Lung (tissue), 12 donors: ENCODE results near the gene GRK6. TPM values are rescaled to one million over a fixed set of nuclear protein-coding genes. Genes with fewer than 3 reads are reported as not detected.

ENCODE experiments used
- ATAC-seq: fragments of 200-7000 bp; cut with Tn5 transposase; one replicate; pipeline ENCODE4 v1.9.1; 2020; ENCODE audit warnings: moderate number of reproducible peaks; ENCODE audit not compliant: insufficient read depth, low FRiP score
- DNase-seq, 3 donors: peaks; one replicate each; pipeline ENCODE4 v3.0.0-alpha.2; 2013 to 2017
- H3K27ac ChIP-seq, 2 donors: one replicate each; pipeline ENCODE4 v1.5.1; 2013; ENCODE audit warnings: mild to moderate bottlenecking in 2 of 2, moderate library complexity in 2 of 2, control low read depth in 1 of 2, inconsistent platforms in 1 of 2, low read depth in 1 of 2, low read length in 1 of 2
- H3K27me3 ChIP-seq, 3 donors: one replicate each; pipeline ENCODE4 v1.5.1; 2013; ENCODE audit warnings: low read length in 2 of 3; ENCODE audit not compliant: control insufficient read depth in 3 of 3, insufficient read depth in 3 of 3
- H3K36me3 ChIP-seq, 4 donors: one replicate each; pipeline ENCODE4 v1.5.1; 2013; ENCODE audit warnings: low read length in 4 of 4, mild to moderate bottlenecking in 1 of 4, moderate library complexity in 1 of 4; ENCODE audit not compliant: control insufficient read depth in 4 of 4, insufficient read depth in 4 of 4
- H3K4me1 ChIP-seq, 5 donors: one replicate each; pipeline ENCODE4 v1.5.1; 2013; ENCODE audit warnings: low read length in 5 of 5, mild to moderate bottlenecking in 2 of 5, moderate library complexity in 1 of 5; ENCODE audit not compliant: control insufficient read depth in 5 of 5, insufficient read depth in 5 of 5
- H3K4me3 ChIP-seq: one replicate; pipeline ENCODE4 v1.5.1; 2013; ENCODE audit warnings: mild to moderate bottlenecking, control low read depth, moderate library complexity
- H3K9ac ChIP-seq, 2 donors: one replicate each; pipeline ENCODE4 v1.5.1; 2013; ENCODE audit warnings: low read length in 2 of 2, control low read depth in 1 of 2; ENCODE audit not compliant: insufficient read depth in 1 of 2
- H3K9me3 ChIP-seq, 4 donors: one replicate each; pipeline ENCODE4 v1.5.1; 2013; ENCODE audit warnings: low read length in 3 of 4, mild to moderate bottlenecking in 1 of 4, moderate library complexity in 1 of 4; ENCODE audit not compliant: control insufficient read depth in 4 of 4, insufficient read depth in 3 of 4
- WGBS, 2 donors: extraction: QIAGEN DNeasy Blood & Tissue Kit; methylation state at CpG; one replicate each; pipeline ENCODE4 v1.1.7; 2013; 5-methylcytosine and 5-hydroxymethylcytosine counted together
- polyA plus RNA-seq, 2 donors: library from polyadenylated mRNA; stranded (reverse); fragments of 200-250 nt; gene quantifications; one replicate each; pipeline ENCODE4 v1.2.1, GENCODE V29; 2013
- total RNA-seq, 2 donors: library from RNA; depleted of rRNA in 1 of 2; stranded (reverse); fragments of >200 nt in 1 of 2; gene quantifications; one replicate each; pipeline ENCODE4 v1.2.1, GENCODE V29; 2014 to 2021
- TF ChIP-seq, protein P1 (sequence below): IDR thresholded peaks from 2 replicates; pipeline ENCODE4 v1.5.1; 2012; ENCODE audit warnings: mild to moderate bottlenecking; ENCODE audit errors: control extremely low read depth, extremely low read depth
- donor health status: control.
- donor health status: control.
- donor health status: Bipolar disorder and iron deficiency.
- donor health status: healthy.
- donor health status: DM: yes; HTN: yes; CAD: no.

Gene GRK6
- total and polyA plus RNA-seq, 4 donors, result 20.7 to 68.0 (median 40.3) TPM

DNA sequence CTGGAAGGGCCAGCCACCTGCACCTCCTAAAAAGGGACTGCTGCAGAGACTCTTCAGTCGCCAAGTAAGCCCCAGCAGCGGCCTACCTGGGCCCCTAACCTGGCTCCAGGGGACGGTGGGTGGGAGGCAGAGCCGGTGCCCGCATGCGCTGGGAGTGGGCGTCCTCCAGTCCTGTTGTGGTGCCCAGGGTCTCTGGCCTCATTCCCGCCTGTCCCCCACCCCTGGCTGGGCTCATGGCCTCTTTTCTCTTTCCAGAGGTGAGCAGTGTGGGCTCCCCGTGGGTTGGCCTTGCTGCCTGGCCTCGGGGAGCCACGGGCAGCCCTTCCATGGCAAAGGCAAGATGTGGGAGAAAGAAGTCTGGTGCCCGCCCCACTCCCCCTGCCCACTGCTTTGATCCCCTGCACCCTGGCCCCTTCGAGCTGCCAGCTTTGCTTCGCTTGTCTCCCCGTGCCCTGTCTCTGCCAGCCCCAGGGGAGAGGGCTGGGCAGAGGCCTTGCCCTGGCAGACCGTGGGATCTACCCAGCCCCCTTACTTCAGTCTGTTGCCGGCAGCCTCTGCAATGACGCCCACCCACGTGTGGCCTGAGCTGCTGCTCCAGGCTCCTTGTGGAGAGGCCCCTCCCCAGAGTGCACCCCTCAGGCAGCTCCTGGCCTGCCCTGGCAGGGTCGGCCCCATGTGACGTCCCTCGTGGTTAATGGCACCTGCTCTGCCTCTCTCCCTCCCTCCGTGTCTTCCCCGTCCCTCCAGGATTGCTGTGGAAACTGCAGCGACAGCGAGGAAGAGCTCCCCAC lies 14.7 kb downstream of the GRK6 start:
- WGBS, 2 donors, result 91 to 92% methylated on average over 26 of the region's 26 CpGs
- peaks cover 0 to 7% (median 3%) of the 10 kb centered on the region in 5 donors for H3K4me1 ChIP-seq
- TF ChIP-seq, protein P1, sequence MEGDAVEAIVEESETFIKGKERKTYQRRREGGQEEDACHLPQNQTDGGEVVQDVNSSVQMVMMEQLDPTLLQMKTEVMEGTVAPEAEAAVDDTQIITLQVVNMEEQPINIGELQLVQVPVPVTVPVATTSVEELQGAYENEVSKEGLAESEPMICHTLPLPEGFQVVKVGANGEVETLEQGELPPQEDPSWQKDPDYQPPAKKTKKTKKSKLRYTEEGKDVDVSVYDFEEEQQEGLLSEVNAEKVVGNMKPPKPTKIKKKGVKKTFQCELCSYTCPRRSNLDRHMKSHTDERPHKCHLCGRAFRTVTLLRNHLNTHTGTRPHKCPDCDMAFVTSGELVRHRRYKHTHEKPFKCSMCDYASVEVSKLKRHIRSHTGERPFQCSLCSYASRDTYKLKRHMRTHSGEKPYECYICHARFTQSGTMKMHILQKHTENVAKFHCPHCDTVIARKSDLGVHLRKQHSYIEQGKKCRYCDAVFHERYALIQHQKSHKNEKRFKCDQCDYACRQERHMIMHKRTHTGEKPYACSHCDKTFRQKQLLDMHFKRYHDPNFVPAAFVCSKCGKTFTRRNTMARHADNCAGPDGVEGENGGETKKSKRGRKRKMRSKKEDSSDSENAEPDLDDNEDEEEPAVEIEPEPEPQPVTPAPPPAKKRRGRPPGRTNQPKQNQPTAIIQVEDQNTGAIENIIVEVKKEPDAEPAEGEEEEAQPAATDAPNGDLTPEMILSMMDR, result no peak
- H3K27me3 ChIP-seq, result peaks cover 0 to 8% (median 4%) of the 10 kb centered on the region in 3 donors
- no peaks in the 10 kb centered on the region for H3K9me3 ChIP-seq
- peaks cover 0 to 37% (median 14%) of the 10 kb centered on the region in 4 donors for H3K36me3 ChIP-seq
- no peak overlapping the region for H3K4me3 ChIP-seq
- ATAC-seq (no peak), DNase-seq (no peak)
- H3K9ac ChIP-seq, result no peak overlapping the region
- H3K27ac ChIP-seq, result no peak overlapping the region

GRCh38 chr5:177442066-177442826 lies 15.8 kb downstream of the GRK6 start:
- WGBS, 2 donors, result 91 to 92% methylated on average over 20 of the region's 20 CpGs
- Histone ChIP-seq H3K27ac (no peak overlapping the region), H3K27me3 (peaks cover 0 to 9% (median 4%) of the 10 kb centered on the region in 3 donors), H3K36me3 (peaks cover 0 to 30% (median 13%) of the 10 kb centered on the region in 4 donors), H3K4me1 (peaks cover 0 to 9% (median 6%) of the 10 kb centered on the region in 5 donors), H3K4me3 (no peak overlapping the region), H3K9ac (no peak overlapping the region), H3K9me3 (no peaks in the 10 kb centered on the region)
- DNase-seq (no peak), ATAC-seq (no peak)
- TF ChIP-seq, protein P1, result no peak

GRCh38 chr5:177443144-177443983 lies 16.9 kb downstream of the GRK6 start:
- H3K27ac ChIP-seq, result no peak overlapping the region
- H3K4me1 ChIP-seq, result peaks cover 0 to 16% (median 11%) of the 10 kb centered on the region in 5 donors
- no peak overlapping the region for H3K4me3 ChIP-seq
- peaks cover 0 to 9% (median 7%) of the 10 kb centered on the region in 3 donors for H3K27me3 ChIP-seq
- H3K9ac ChIP-seq, result no peak overlapping the region
- no peak for ATAC-seq
- H3K36me3 ChIP-seq, result peaks cover 0 to 28% (median 7%) of the 10 kb centered on the region in 4 donors
- TF ChIP-seq, protein P1, result no peak
- no peak for DNase-seq
- WGBS, 2 donors, result 84 to 87% methylated on average over 15 of the region's 15 CpGs
- no peaks in the 10 kb centered on the region for H3K9me3 ChIP-seq
